Activated CD4-positive, alpha-beta memory T cell treated with anti-CD3 and anti-CD28 coated beads, Interleukin-2, amount 10 ng/mL, durations not matched to agents 7 days and 5 days (primary cell): ENCODE measurements around the gene LIFR. TPM values are rescaled to one million over a fixed set of nuclear protein-coding genes. Genes with fewer than 3 reads are reported as not detected.
"Not testable (repeated sequence)": the region's sequence is repeated elsewhere in the genome, so short reads cannot be mapped to it uniquely, and the experiment has no call there.

ENCODE experiments used
- CTCF ChIA-PET: fragments of 350-600 bp; sonication (Branson Sonifier 250); formaldehyde crosslinking; loops from one replicate; lab custom pipeline; 2021; ENCODE audit warnings: antibody characterized with exemption, inconsistent platforms; lab: Charles Lee
- POLR2A ChIA-PET: fragments of 350-600 bp; sonication (Branson Sonifier 250); formaldehyde crosslinking; loops from one replicate; lab custom pipeline; 2021; ENCODE audit warnings: antibody characterized with exemption; lab: Charles Lee
- DNase-seq: peaks from one replicate; pipeline ENCODE4 v3.0.0-alpha.2; 2020
- H3K27ac Mint-ChIP-seq: one replicate; pipeline ENCODE4 v1.8.0; 2021; ENCODE audit warnings: mild to moderate bottlenecking, mixed read lengths
- H3K27me3 Mint-ChIP-seq: one replicate; pipeline ENCODE4 v1.8.0; 2021; ENCODE audit warnings: mixed read lengths
- H3K36me3 Mint-ChIP-seq: one replicate; pipeline ENCODE4 v1.8.0; 2021; ENCODE audit warnings: low read depth, mixed read lengths
- H3K4me1 Mint-ChIP-seq: one replicate; pipeline ENCODE4 v1.8.0; 2021; ENCODE audit warnings: mixed read lengths
- H3K4me3 Mint-ChIP-seq: one replicate; pipeline ENCODE4 v1.8.0; 2021; ENCODE audit warnings: mild to moderate bottlenecking, mixed read lengths
- H3K9me3 Mint-ChIP-seq: one replicate; pipeline ENCODE4 v1.8.0; 2021; ENCODE audit warnings: mixed read lengths
- total RNA-seq, 2 experiments: library from RNA; stranded (reverse); gene quantifications; one replicate each; pipeline ENCODE4 v1.2.3, GENCODE V29; 2021

Gene LIFR
- total RNA-seq, 2 experiments from 2014 or later, result 0.05 to 0.18 TPM

DNA sequence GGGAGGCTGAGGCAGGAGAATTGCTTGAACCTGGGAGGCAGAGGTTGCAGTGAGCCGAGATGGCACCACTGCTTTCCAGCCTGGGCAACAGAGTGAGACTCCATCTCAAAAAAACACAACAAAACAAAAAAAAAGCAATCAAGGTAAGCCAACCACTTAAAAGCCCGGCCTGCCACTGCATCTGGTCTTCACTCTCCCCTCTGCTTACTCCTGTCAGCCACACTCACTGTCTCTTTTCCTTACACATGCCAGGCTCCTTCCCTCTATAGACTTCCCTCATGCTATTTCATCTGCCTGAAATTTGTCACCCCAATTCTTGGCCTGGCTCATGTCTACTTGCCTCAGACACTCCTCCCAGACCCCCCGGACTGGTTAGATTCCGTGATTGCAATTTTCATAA is 17.6 kb upstream of the LIFR start:
- CTCF ChIA-PET, result interaction anchor here (1.0 kb wide), 1 partner anchor 132 kb away, joined by 6 read pairs; no protein-coding TSS in a partner anchor
- Mint-ChIP-seq H3K9me3 (no peaks in the 10 kb centered on the region), H3K36me3 (no peaks in the 10 kb centered on the region), H3K27ac (no peak overlapping the region), H3K4me3 (no peak overlapping the region), H3K27me3 (peaks cover 20% of the 10 kb centered on the region), H3K4me1 (no peaks in the 10 kb centered on the region)
- POLR2A ChIA-PET, result no interaction called here
- no peak for DNase-seq

DNA sequence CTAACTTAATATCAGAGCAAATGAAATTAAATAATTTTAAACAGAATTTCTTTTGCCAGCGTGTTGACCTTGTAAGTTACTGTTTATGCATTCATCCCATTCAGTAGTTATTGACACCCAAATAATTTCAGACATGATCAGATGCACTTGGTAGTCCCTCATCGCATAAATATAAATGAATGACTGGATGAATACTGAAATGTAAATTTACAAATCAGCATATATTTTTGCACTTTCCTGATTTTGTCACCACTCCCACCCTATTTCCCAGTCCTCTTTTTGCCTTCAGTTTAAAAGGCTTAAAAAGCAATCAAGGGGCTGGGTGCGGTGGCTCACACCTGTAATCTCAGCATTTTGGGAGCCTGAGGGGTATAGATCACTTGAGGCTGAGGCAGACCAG is 17.1 kb upstream of the LIFR start:
- DNase-seq, result no peak
- no peak overlapping the region for H3K4me3 Mint-ChIP-seq
- no peaks in the 10 kb centered on the region for H3K4me1 Mint-ChIP-seq
- H3K36me3 Mint-ChIP-seq, result no peaks in the 10 kb centered on the region
- H3K9me3 Mint-ChIP-seq, result no peaks in the 10 kb centered on the region
- POLR2A ChIA-PET, result no interaction called here
- CTCF ChIA-PET, result no interaction called here
- no peak overlapping the region for H3K27ac Mint-ChIP-seq
- peaks cover 20% of the 10 kb centered on the region for H3K27me3 Mint-ChIP-seq

DNA sequence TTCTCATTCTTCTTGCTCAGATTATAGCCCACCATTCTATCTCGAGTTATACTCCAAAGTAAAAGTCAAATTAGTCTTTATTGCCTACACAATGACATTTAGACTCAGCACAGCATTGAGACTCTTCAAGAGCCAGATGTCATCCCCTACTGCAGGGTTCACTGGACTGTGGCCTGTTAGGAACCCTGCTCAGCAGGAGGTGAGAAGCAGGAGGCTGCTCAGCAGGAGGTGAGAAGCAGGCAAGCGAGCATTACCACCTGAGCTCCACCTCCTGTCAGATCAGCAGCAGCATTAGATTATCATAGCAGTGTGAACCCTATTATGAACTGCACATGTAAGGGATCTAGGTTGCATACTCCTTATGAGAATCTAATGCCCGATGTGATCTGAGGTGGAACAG is 12.7 kb upstream of the LIFR start:
- Mint-ChIP-seq H3K27me3 (peaks cover 11% of the 10 kb centered on the region), H3K27ac (no peak overlapping the region), H3K4me1 (no peaks in the 10 kb centered on the region), H3K4me3 (no peak overlapping the region), H3K9me3 (no peaks in the 10 kb centered on the region), H3K36me3 (no peaks in the 10 kb centered on the region)
- ChIA-PET CTCF (no interaction called here), POLR2A (no interaction called here)
- no peak for DNase-seq

DNA sequence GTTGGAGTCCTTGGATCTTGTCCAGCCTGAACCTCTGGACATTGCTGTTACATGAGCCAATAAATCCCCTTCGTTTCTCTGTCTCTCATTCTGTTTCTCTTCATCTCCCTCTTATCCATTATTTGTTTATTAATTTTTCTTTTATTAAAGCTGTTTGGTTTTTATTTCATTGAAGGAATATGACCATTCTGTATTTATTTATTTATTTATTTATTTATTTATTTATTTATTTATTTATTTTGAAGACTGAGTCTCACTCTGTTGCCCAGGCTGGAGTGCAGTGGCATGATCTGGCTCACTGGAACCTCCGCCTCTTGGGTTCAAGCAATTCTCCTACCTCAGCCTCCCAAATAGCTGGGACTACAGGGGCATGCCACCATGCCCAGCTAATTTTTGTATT is 10.9 kb upstream of the LIFR start:
- H3K4me1 Mint-ChIP-seq, POLR2A ChIA-PET, H3K9me3 Mint-ChIP-seq, H3K27ac Mint-ChIP-seq, H3K4me3 Mint-ChIP-seq, DNase-seq, H3K36me3 Mint-ChIP-seq: not testable (repeated sequence)
- H3K27me3 Mint-ChIP-seq, result peaks cover 19% of the 10 kb centered on the region
- CTCF ChIA-PET, result interaction anchor here (1.0 kb wide), 1 partner anchor 126 kb away, joined by 3 read pairs; no protein-coding TSS in a partner anchor

DNA sequence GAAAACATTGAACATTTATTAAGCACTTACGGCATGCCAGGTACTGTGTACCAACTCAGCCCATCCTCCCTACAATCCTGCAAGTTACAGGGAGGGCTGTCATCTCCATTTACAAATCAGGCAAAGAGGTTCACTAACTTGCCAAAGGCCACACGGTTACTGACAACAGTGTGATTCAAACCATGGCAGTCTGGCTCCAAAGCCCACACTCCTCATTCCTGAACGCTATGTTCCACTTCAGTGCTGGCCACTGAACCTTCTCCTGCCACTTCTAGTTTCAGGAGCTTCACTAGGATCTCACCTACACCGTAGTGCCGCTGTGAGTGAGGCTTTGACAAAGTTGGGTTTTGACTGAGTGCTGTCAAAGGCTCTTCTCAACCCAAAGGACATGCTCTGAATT is 7.2 kb upstream of the LIFR start:
- CTCF ChIA-PET, result interaction anchor here (1.3 kb wide), 1 partner anchor 122 kb away, joined by 3 read pairs; no protein-coding TSS in a partner anchor
- Mint-ChIP-seq H3K36me3 (no peaks in the 10 kb centered on the region), H3K4me1 (no peaks in the 10 kb centered on the region), H3K4me3 (no peak overlapping the region), H3K9me3 (no peaks in the 10 kb centered on the region), H3K27ac (no peak overlapping the region), H3K27me3 (peaks cover 26% of the 10 kb centered on the region)
- POLR2A ChIA-PET, result no interaction called here
- no peak for DNase-seq

DNA sequence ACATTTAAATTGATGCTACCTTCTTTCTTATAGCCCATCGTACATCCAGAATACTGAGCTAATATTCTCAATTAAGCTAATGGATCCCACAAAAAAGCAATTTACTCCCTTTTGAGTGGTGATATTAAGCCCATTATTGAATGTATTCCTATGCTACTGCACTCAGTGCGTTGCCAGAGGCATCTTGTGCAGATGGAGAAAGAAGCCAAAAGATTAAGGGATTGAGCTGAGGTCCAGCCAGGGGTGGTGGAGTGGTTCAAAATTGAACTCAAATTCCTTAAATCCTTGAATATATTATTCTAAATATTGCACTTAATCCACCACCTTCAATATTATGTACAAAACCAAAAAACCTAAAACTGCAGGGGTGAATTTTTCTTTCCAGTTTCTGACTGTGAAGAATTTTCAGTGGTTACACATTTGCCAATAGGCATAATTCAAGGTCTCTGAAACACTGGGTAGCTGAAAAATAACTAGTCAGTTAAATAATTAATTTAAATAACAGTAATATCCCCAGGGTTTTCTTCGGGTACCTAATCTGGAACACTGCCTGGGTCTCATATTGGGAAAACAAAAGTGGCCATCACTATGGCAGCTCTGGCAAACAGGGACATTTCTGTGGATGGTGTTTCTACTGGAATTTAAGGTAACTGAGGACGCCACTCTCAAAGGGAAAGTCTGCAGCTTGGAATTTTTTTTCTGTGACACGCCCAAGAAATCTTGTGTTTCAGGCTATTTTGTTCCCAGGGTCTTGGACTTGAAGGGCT is 6.2 kb upstream of the LIFR start:
- CTCF ChIA-PET, result interaction anchor here (1.3 to 1.7 kb wide), 2 partner anchors 121 kb away, joined by 3 to 4 read pairs; no protein-coding TSS in a partner anchor
- Mint-ChIP-seq H3K4me3 (no peak overlapping the region), H3K27ac (no peak overlapping the region), H3K36me3 (no peaks in the 10 kb centered on the region), H3K27me3 (peaks cover 30% of the 10 kb centered on the region), H3K4me1 (peaks cover 2% of the 10 kb centered on the region), H3K9me3 (no peaks in the 10 kb centered on the region)
- DNase-seq, result no peak
- POLR2A ChIA-PET, result no interaction called here

DNA sequence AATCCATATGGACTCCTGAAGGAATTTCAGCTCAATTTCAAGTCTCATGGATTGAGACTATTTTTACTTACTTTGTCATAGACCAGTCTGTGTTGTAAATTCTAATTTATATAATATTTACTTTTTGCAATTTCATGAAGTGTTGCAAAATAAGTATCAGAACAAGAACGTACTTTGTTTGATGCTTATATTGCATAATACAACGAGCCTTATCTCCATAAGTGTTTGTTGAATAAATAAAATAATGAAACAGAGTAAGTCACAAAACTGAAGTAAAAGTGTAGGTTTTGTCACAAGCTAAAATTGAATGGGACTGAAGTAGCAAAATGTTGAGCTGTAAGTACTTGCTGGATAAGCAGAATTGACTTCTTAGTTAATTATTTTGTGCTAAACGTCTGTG is 3.0 kb upstream of the LIFR start:
- DNase-seq, result no peak
- Mint-ChIP-seq H3K4me1 (peaks cover 10% of the 10 kb centered on the region), H3K36me3 (peaks cover 3% of the 10 kb centered on the region), H3K27ac (no peak overlapping the region), H3K4me3 (no peak overlapping the region), H3K27me3 (peaks cover 55% of the 10 kb centered on the region), H3K9me3 (no peaks in the 10 kb centered on the region)
- ChIA-PET POLR2A (no interaction called here), CTCF (interaction anchor here (1.0 to 1.1 kb wide), 2 partner anchors 9 to 117 kb away, joined by 3 to 9 read pairs; no protein-coding TSS in a partner anchor)

DNA sequence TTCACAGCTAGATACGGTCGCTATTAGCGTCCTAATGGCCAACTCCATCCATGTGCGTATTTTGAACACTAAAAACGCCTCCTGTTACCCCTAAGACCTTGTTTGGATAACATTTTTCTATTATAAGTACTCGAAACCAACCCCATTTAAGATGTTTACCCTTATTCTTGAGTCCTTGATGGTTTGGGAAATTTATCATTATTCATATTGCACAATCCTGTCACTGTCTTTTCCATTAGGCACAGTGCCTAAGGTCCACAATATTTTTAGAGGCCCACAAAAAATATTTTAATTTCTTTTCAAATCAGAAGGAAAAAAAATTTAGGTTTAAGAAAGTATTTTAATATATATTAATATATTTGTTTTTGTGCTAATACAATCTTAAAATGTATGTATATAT is 1.3 kb upstream of the LIFR start:
- no peak overlapping the region for H3K27ac Mint-ChIP-seq
- H3K4me3 Mint-ChIP-seq, result peak overlapping the region; percentile 73
- DNase-seq, result no peak
- no peaks in the 10 kb centered on the region for H3K9me3 Mint-ChIP-seq
- H3K36me3 Mint-ChIP-seq, result peaks cover 3% of the 10 kb centered on the region
- peaks cover 60% of the 10 kb centered on the region for H3K27me3 Mint-ChIP-seq
- CTCF ChIA-PET, result interaction anchor here (1.4 kb wide), 1 partner anchor 116 kb away, joined by 9 read pairs; no protein-coding TSS in a partner anchor
- peaks cover 10% of the 10 kb centered on the region for H3K4me1 Mint-ChIP-seq
- POLR2A ChIA-PET, result no interaction called here

DNA sequence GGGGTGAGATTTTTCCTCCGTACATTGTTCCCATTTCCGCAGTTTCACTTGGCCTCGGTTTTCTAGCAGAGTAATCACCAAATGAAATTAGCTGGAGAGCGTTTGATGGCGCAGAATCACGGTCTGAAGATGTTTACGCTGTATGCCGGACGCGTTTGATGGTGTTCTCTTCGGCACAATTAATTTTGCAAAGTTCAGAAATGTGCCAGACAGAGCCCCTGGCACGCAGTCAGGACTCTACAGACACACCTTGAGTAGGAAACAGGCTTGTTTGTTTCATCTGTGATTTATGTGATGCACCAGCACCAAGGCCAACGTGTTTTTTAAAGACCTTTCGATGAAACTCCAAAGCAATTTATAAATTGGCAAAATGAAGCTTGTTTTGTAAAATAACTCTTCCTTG is 863 bp upstream of the LIFR start:
- Mint-ChIP-seq H3K4me1 (peaks cover 10% of the 10 kb centered on the region), H3K9me3 (no peaks in the 10 kb centered on the region), H3K27me3 (peaks cover 64% of the 10 kb centered on the region), H3K36me3 (peaks cover 3% of the 10 kb centered on the region), H3K27ac (no peak overlapping the region), H3K4me3 (peak overlapping the region; percentile 73)
- ChIA-PET POLR2A (no interaction called here), CTCF (interaction anchor here (1.4 kb wide), 1 partner anchor 116 kb away, joined by 9 read pairs; no protein-coding TSS in a partner anchor)
- DNase-seq, result no peak

DNA sequence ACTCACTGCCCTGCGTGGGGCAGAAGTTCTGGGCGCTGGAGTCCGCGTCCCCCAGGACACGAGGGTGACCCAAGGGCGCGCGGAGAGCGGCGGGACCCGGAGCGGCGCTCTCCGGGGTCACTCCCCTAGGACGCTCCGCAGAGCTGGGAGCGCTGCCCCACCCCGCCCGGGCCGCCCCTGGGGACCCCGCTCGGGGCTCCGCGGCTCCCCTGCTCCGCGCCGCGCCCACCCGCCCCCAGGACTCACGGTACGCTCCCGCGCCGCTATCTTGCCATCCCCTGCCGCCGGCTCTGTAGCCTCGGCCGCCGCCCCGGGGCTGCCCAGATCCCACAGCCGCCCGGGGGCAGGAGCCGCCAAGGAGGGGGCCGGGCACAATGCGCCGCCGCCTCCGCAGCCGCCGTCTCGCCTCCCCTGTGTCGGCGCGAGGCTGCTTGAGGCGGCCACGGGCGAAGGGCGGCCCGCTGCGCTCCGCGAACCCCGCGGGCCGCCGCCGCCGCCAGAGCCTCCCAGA is 303 bp downstream of the LIFR start:
- ChIA-PET POLR2A (no interaction called here), CTCF (interaction anchor here (1.2 to 4.7 kb wide), 2 partner anchors 15 to 114 kb away, joined by 3 to 31 read pairs; no protein-coding TSS in a partner anchor)
- peaks cover 68% of the 10 kb centered on the region for H3K27me3 Mint-ChIP-seq
- H3K4me1 Mint-ChIP-seq, result peaks cover 10% of the 10 kb centered on the region
- no peak for DNase-seq
- no peak overlapping the region for H3K4me3 Mint-ChIP-seq
- no peak overlapping the region for H3K27ac Mint-ChIP-seq
- no peaks in the 10 kb centered on the region for H3K9me3 Mint-ChIP-seq
- H3K36me3 Mint-ChIP-seq, result peaks cover 3% of the 10 kb centered on the region

DNA sequence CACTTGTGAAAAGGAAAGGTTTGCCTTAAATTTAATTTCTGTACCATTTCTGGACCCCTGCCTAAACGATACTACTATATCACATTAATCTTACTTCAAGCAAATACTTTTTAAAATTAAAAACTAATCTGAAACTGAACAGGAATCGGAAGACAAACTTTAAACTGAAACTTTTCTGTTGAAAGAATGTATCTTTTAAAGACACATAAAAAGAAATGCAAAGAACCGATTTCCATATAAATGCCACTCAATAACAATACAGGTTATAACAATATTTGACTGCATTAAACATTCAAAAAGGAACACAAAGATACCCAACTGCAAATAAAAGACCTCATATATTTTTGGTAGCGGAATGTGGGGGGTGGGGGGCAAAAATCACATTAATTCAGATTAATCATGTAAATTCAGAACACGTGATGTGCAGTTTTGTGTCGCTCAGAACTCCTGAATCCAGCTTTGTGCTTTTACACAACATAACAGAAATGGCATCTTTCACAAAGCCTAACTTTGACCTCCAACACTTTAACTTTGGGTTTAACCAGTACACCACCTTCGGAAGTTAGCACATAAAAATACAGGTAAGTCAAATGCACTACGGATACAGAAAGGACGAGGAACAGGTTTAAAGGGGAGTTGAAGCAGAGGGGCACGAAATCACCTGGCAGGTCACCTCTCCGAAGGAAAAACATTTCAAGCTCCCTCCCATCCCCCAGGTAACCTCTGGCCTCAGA is 925 bp downstream of the LIFR start:
- Mint-ChIP-seq H3K4me1 (peaks cover 10% of the 10 kb centered on the region), H3K27ac (no peak overlapping the region), H3K27me3 (peaks cover 65% of the 10 kb centered on the region), H3K36me3 (peaks cover 3% of the 10 kb centered on the region), H3K9me3 (no peaks in the 10 kb centered on the region), H3K4me3 (peak overlapping the region; percentile 68)
- ChIA-PET CTCF (interaction anchor here (1.2 to 4.7 kb wide), 2 partner anchors 14 to 114 kb away, joined by 3 to 31 read pairs; no protein-coding TSS in a partner anchor), POLR2A (no interaction called here)
- no peak for DNase-seq

DNA sequence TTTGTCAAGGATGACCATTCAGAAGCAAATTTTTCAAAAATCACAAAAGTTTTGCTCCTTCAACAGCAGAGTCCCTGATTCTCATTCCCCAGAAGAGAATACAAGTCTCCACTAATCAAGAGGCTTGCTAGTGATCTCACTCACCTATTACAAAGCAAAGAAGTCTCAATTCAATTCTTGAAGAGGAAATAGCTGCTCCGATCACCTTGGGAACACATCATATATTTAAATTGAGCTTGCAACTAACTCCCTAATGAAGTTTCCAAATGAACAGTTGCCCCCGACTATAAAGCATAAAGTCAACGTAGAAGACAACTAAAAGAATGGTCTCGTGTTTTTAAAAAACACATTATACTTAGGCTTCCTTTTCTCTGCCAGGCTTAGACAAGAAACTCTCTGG is 1.6 kb downstream of the LIFR start:
- DNase-seq, result no peak
- H3K27me3 Mint-ChIP-seq, result peaks cover 65% of the 10 kb centered on the region
- H3K27ac Mint-ChIP-seq, result no peak overlapping the region
- POLR2A ChIA-PET, result no interaction called here
- CTCF ChIA-PET, result interaction anchor here (1.2 to 4.7 kb wide), 2 partner anchors 13 to 113 kb away, joined by 3 to 31 read pairs; no protein-coding TSS in a partner anchor
- no peaks in the 10 kb centered on the region for H3K9me3 Mint-ChIP-seq
- peaks cover 3% of the 10 kb centered on the region for H3K36me3 Mint-ChIP-seq
- H3K4me3 Mint-ChIP-seq, result no peak overlapping the region
- peaks cover 10% of the 10 kb centered on the region for H3K4me1 Mint-ChIP-seq

DNA sequence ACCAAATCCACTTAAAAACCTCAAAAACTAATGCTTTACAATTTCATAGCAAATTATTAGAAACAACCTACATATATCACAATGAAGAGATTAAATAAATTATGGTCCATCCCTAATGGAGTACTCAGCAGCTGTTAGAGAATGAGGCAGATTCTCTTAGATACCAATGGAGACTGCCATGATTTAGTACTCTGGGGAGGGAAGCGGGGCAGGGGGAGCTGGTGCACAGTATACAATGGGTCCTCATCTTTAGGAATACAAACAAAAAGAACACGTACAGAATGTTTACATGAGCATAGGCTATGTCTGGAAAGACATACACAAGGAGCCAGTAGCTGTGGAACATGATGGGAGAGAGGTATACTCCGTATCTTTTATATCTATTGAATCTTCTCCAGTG is 2.0 kb downstream of the LIFR start:
- ChIA-PET CTCF (interaction anchor here (4.7 kb wide), 1 partner anchor 113 kb away, joined by 31 read pairs; no protein-coding TSS in a partner anchor), POLR2A (no interaction called here)
- H3K27ac Mint-ChIP-seq, result no peak overlapping the region
- H3K9me3 Mint-ChIP-seq, result no peaks in the 10 kb centered on the region
- H3K27me3 Mint-ChIP-seq, result peaks cover 62% of the 10 kb centered on the region
- H3K4me3 Mint-ChIP-seq, result no peak overlapping the region
- DNase-seq, result no peak
- peaks cover 3% of the 10 kb centered on the region for H3K36me3 Mint-ChIP-seq
- peaks cover 10% of the 10 kb centered on the region for H3K4me1 Mint-ChIP-seq
